Measurements from ENCODE around the gene COL13A1. TPM values are rescaled to one million over a fixed set of nuclear protein-coding genes. Genes with fewer than 3 reads are reported as not detected.

COL13A1 gene
- total and polyA plus RNA-seq, 2 experiments from 2014 or later: 57.2 to 150 TPM

- peaks cover 27% of the 10 kb centered on the region for H3K4me1 ChIP-seq (ENCODE audit: low read depth)
- H3K9me3 ChIP-seq (ENCODE audit: low read depth): no peaks in the 10 kb centered on the region
- H3K27ac ChIP-seq: peak overlapping the region; percentile 88
- TF ChIP-seq CTCF (IDR thresholded peaks at IDR 0.05; ENCODE audit: low read depth, low read length): no peak
- H3K4me3 ChIP-seq: no peak overlapping the region
- no peak for DNase-seq (ENCODE audit: low read depth in 1 of 2, low spot score in 1 of 2)
- H3K36me3 ChIP-seq: no peaks in the 10 kb centered on the region
- H3K27me3 ChIP-seq: no peaks in the 10 kb centered on the region
Observed at GRCh38 chr10:69866246-69866687, 64.6 kb downstream of the COL13A1 start.

DNA sequence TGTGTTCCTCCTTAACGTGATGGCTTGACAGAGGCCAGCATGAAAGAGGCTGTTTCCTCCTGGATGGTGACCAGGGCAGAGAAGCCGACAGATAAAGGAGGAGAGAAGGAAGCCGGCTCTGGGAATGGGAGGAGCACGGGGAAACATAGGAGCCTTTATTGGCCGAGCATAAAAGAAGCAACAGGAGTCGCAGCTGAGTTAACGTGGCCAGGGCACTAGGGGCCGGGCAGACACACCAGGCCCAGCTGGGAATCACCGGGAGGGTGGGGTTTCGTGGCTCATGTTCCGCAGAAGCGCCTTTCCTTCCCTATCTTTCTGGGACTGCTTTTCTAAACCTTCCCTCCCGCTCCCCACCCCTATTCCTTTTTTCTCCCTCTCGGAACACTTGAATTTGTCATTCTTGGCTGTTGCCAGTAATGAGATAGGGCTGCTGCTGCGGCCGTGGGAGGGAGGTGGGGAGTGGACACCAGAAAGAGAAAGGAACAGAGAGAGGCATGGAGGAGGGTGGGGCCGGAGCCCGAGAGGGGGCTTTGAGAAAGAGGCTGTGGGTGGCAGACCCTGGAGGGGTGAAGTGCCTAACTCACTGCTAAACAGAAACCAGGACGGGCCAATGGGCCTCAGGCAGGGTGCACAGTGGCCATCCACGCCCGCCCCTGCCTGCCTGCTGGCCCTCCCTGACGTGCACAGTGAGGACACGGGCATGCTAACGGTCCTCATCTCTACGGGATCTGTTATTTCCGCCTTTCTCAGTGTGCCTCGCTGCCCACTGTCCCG lies 65.2 kb downstream of the COL13A1 start:
- Histone ChIP-seq H3K27ac (peak overlapping the region; percentile 88), H3K4me1 (ENCODE audit: low read depth) (peaks cover 27% of the 10 kb centered on the region), H3K36me3 (no peaks in the 10 kb centered on the region), H3K9me3 (ENCODE audit: low read depth) (no peaks in the 10 kb centered on the region), H3K27me3 (no peaks in the 10 kb centered on the region), H3K4me3 (no peak overlapping the region)
- TF ChIP-seq CTCF (IDR thresholded peaks at IDR 0.05; ENCODE audit: low read depth, low read length): peak; percentile 20
- peak; percentile 87 to 91 for DNase-seq (ENCODE audit: low read depth in 1 of 2, low spot score in 1 of 2)

DNA sequence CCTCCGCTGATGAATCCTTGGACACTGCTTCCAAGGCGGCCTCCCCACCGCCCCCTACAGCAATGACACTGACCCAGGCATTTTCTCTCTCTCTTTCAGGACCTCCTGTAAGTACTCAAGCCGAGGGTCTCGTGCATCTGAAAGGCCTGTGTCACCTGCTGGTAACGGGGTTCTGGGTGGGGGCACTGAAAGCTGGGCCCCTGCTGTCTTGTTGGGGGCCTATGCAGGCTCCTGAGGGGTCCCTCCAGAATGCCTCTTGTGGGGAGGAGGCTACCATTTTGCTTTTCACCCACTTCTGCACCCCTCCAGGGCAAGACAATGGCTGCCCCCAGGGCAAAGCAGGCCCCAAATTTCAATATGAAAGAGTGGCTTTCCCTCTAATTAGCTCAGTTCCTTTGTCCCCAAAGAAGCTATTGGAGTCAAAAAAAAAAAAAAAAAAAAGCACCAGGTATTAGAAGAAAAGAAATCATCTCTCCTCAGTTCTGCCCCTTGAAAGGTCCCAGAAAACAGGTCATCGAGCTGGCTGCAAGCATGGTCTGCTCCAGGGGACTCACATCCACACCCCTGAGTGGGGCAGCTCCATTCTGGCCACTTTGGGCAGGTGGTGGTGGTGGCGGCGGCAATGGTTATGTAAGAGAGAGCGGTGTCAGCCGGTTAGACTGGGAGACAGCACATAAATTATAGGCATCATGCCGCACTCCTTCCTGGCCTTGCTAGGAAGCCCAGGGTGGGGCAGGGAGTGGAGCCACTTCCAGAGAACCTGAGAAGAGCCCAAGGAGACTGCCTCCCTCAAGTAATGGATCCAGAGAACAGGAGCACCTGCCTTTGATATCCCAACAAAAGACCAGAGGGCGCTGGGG lies 66.2 kb downstream of the COL13A1 start:
- Histone ChIP-seq H3K4me1 (ENCODE audit: low read depth) (peaks cover 27% of the 10 kb centered on the region), H3K27me3 (no peaks in the 10 kb centered on the region), H3K4me3 (no peak overlapping the region), H3K27ac (peak overlapping the region; percentile 88), H3K36me3 (no peaks in the 10 kb centered on the region), H3K9me3 (ENCODE audit: low read depth) (no peaks in the 10 kb centered on the region)
- TF ChIP-seq CTCF (IDR thresholded peaks at IDR 0.05; ENCODE audit: low read depth, low read length): no peak
- DNase-seq (ENCODE audit: low read depth in 1 of 2, low spot score in 1 of 2): no peak

- Histone ChIP-seq H3K27me3 (no peaks in the 10 kb centered on the region), H3K27ac (peak overlapping the region; percentile 1), H3K9me3 (ENCODE audit: low read depth) (no peaks in the 10 kb centered on the region), H3K36me3 (no peaks in the 10 kb centered on the region), H3K4me1 (ENCODE audit: low read depth) (peaks cover 27% of the 10 kb centered on the region), H3K4me3 (no peak overlapping the region)
- no peak for TF ChIP-seq CTCF (IDR thresholded peaks at IDR 0.05; ENCODE audit: low read depth, low read length)
- DNase-seq (ENCODE audit: low read depth in 1 of 2, low spot score in 1 of 2): no peak
Observed at GRCh38 chr10:69868821-69869220, 67.1 kb downstream of the COL13A1 start.

GRCh38 chr10:69869291-69869961 lies 67.7 kb downstream of the COL13A1 start:
- H3K4me3 ChIP-seq: no peak overlapping the region
- peaks cover 27% of the 10 kb centered on the region for H3K4me1 ChIP-seq (ENCODE audit: low read depth)
- H3K27me3 ChIP-seq: no peaks in the 10 kb centered on the region
- peak overlapping the region; percentile 1 for H3K27ac ChIP-seq
- H3K36me3 ChIP-seq: no peaks in the 10 kb centered on the region
- peak in 1 of 2 donors; percentile 67 for DNase-seq (ENCODE audit: low read depth in 1 of 2, low spot score in 1 of 2)
- no peak for TF ChIP-seq CTCF (IDR thresholded peaks at IDR 0.05; ENCODE audit: low read depth, low read length)
- no peaks in the 10 kb centered on the region for H3K9me3 ChIP-seq (ENCODE audit: low read depth)
